NCI-H1694 treated with DMSO at 0.1 percent for 48 hours (cell line): ENCODE data around the gene KCNJ14.
A peak's percentile ranks its signal among the peaks of the same experiment; 100 is the strongest.

ENCODE experiments used
- DNase-seq: peaks from one replicate; lab custom pipeline; 2025; lab: John Stamatoyannopoulos, UW

Gene KCNJ14

DNA sequence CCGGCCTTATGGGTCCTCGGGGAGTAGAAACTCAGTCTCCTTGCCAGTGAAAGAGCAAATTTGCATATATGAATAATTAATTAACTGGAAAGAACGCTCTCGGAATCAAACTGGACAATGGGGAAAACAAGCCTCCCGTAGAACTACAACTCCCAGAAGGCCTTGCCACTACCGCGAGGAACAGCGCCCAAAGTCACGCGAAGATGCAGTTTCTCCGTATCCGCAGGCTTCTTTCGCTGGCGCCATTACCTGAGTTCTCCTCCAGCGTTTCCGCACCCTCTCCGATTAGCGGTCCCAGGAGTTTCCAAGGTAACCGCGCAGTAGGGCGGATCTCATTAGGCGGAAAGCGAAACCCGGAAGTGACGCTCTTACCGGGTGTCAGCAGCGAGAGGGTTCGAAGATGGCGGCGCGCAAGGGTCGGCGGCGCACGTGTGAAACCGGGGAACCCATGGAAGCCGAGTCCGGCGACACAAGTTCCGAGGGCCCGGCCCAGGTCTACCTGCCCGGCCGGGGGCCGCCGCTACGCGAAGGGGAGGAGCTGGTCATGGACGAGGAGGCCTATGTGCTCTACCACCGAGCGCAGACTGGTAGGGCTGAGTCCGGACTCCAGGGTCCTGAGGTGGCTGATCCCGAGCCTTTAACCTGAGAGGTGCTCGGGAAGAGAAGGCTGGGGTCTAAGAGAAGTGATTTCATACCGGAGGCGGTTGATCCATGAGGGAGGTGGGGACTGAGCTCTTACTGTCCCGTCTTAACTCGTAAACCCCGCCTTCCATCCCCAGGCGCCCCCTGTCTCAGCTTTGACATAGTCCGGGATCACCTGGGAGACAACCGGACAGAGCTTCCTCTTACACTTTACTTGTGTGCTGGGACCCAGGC, 9.5 kb upstream of the KCNJ14 start, which contains the start of gene GRWD1:
GRWD1 (plus strand) TSS at position 378 of the 876 bp plus-strand sequence; CDS start at position 401, 23 bp downstream.
- DNase-seq = peak; percentile 99

DNA sequence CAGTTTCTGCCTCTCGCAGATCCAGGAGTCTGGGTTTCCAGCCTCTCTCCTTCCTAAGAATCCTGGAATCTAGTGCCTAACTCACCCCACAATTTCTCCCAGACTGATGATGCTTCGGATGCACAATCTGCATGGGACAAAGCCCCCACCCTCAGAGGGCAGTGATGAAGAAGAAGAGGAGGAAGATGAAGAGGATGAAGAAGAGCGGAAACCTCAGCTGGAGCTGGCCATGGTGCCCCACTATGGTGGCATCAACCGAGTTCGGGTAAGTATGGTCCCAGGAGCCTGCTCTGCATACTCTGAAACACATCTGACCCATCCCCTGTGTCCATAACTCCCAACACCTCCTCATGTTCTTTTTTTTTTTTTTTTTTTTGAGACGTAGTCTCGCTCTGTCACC, 8.8 kb upstream of the KCNJ14 start:
- DNase-seq = no peak

DNA sequence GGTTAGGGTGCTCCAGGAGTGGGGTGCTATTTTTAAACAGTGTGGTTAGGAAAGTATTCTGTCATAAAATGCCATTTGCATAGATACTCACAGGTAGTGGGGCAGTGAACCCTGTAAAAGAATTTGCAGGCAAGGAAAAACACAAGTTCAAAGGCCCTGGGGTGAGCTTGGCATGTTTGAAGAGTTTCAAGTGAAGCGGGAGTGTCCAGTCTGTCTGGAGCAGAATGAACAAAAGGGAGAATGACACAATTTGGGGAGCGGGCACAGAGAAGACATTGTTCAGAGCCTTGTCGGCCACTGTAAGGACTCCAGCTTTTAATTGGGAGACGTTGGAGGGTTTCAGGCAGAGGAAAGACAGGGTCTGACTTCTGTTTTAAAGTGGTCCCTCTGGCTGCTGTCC, 6.8 kb upstream of the KCNJ14 start:
- DNase-seq = no peak

DNA sequence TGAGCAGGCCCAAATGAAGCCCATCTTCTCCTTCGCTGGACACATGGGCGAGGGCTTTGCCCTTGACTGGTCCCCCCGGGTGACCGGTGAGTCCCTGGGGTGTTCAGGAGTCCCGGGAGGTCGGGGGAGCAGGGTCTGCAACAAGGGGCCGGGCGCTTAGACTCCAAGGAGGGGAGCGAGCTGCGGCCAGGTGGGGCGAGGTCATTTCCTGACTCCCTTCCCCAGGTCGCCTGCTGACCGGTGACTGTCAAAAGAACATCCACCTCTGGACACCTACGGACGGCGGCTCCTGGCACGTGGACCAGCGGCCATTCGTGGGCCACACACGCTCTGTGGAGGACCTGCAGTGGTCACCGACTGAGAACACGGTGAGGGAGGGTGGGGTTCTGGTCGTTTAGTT, 4.9 kb upstream of the KCNJ14 start:
- no peak for DNase-seq

DNA sequence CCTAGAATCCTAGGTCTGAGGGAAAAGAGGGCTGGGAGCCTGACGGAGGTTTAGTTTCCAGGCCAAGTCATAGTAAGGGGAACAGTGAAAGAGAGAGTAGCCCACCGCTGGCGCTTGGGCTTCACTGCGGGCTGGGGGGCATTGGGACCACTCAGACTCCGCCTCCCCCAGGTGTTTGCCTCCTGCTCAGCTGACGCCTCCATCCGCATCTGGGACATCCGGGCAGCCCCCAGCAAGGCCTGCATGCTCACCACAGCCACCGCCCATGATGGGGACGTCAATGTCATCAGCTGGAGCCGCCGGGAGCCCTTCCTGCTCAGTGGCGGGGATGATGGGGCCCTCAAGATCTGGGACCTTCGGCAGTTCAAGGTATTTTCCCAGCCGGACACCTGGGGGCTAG, 4.5 kb upstream of the KCNJ14 start:
- no peak for DNase-seq

DNA sequence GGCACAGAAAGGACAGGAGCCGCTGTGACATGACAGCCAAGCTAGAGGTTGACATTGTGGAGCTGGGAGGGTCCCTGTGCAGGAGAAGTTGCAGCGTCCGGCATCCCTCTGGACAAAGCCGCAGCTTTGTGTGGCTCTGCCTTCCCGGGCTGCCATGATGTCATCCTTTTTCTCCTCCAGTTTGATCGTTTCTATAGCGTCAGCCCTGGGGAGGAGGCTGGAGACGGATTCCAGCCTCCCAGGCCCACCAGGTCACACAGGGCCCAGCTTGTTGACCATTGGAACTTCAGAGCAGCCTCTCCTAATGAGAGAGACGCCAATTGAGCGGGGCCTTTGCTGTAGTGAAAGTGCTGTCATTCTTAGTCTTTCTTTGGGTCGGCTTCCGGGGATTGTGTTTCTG, 3.8 kb upstream of the KCNJ14 start:
- DNase-seq = no peak

DNA sequence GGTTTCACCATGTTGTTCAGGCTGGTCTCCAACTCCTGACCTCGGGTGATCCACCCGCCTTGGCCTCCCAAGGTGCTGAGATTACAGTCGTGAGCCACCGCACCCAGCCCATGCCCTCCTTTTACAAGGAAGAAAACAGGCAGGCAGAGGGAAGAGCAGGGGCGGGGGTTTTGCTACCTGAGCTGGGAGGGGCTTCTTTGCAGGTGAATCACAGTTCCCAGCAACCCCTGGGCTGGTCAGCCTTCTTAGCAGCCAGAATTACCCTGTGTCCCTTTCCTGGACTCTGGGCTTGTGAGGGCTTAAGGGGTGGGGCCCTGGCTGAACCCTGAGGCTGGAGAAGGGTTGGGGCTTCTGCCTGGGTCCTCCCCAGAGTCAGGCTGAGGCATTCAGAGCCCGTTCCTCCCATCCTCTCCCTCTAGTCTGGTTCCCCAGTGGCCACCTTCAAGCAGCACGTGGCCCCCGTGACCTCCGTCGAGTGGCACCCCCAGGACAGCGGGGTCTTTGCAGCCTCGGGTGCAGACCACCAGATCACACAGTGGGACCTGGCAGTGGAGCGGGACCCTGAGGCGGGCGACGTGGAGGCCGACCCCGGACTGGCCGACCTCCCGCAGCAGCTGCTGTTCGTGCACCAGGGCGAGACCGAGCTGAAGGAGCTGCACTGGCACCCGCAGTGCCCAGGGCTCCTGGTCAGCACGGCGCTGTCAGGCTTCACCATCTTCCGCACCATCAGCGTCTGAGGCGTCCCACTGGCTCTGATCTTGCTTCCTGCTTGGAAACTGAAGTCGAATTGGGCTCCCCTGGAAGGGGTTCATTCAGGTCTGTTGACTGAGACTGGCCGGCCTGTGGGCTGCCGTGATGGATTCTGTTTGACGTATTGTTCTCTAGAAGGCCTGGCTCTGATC, 2.8 kb upstream of the KCNJ14 start:
- DNase-seq = no peak

DNA sequence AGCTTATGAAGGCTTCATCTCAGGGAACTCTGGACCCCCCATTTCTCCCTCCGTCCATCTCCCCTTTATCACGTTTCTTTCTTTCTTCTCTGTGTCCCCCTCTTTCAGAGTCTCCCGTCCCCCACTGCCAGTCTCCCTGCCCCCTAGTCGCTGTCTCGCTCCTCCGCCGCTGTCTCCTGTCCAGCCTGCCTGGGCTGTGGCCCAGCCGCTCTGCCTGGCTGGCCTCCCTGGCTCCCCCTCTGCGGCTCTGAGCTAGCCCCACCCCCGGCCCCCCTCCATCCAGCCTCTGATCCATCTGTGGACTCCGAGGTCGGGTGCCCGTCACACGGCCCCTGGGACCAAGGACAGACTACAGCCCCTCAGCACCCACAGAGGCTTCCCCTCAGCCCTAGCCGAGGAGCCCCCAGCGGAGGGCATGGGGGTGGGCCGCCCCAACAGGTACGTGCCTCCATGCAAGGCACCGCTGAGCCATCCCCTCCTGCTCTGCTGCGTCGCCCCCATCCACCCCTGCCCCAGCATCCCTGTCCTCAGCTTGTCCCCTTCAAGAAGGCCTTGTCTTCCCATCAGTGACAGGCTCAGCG, 1.1 kb upstream of the KCNJ14 start:
- DNase-seq = no peak

DNA sequence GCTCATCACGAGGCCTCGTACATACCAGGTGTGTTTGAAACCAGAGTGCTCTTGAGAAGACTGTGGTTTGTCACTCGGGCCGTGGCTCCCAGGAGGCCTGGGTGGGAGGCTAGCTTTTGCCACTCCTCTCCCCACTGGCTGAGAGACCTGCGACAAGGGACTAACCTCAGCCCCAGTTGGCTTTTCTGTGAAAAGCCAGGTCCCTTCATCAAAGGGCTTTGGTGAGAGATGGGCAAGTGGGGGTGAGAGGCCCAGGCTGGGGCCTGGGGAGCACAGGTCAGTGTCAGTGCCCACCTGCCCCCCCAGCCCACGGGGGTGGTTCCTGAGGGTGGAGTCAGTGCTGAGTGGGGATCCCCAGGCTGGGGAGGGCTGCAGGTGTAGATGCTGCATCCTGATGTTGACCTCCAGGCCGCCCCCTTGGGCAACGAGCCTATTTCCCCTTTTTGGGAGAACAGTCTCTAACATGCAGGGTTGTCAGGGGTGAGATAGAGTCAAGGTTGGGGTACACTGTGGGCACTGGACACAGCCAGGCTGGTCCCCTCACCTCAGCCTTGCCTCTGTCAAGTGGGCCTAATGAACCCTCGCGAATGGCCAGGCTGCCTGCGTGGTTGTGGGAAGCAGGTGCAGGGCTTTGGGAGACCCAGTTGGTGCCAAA, 661 bp downstream of the KCNJ14 start:
- DNase-seq = no peak

DNA sequence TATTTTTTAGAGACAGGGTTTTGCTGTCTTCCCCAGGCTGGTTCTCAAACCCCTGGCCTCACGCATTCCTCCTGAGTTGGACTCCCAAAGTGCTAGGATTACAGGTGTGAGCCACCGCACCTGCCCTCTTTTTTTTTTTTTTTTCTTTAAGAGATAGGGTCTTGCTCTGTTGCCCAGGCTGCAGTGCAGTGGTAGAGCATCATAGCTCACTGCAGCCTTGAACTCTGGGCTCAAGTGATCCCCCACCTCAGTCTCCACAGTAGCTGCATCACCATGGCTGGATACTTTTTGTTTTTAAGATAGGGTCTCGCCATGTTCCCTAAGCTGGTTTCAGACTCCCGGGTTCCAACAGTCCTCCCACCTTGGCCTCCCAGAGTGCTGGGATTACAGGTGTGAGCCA, 1.5 kb downstream of the KCNJ14 start:
- no peak for DNase-seq

DNA sequence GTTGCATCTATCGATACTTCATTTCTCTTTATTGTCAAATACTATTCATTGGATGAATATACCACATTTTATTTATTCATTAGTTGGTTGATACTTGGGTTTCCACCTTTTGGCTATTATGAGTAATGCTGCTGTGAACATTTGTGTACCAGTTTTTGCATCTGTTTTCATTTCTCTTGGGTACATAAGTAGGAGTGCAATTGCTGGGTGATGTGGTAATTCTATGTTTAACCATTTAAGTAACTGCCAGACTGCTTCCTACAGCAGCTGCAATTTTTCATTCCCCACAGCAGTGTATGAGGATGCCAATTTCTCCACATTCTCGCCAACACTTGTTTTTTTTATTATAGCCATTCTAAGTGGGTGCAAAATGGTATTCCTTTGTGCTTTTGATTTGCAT, 2.6 kb downstream of the KCNJ14 start:
- DNase-seq = no peak

DNA sequence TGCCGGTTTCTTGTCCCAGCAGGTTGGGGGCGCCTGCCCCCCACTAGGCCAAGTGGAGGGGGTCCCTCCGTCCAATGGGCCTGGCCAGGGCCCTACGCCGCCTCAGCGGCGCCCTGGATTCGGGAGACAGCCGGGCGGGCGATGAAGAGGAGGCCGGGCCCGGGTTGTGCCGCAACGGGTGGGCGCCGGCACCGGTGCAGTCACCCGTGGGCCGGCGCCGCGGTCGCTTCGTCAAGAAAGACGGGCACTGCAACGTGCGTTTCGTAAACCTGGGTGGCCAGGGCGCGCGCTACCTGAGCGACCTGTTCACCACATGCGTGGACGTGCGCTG, 6.2 kb downstream of the KCNJ14 start:
- no peak for DNase-seq

DNA sequence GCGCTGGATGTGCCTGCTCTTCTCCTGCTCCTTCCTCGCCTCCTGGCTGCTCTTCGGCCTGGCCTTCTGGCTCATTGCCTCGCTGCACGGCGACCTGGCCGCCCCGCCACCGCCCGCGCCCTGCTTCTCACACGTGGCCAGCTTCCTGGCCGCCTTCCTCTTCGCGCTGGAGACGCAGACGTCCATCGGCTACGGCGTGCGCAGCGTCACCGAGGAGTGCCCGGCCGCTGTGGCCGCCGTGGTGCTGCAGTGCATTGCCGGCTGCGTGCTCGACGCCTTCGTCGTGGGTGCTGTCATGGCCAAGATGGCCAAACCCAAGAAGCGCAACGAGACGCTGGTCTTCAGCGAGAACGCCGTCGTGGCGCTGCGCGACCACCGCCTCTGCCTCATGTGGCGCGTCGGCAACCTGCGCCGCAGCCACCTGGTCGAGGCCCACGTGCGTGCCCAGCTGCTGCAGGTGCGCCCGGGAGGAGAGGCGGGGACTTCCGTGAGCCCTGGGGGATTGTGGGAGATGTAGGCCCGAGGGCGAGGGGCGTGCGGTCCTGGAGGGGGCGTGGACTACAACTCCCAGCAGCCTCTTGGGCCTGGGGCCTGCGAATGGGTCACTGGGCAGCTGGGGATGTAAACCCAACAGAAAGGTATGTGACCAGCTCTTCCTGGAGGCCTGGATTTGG, 6.7 kb downstream of the KCNJ14 start:
- DNase-seq = no peak

DNA sequence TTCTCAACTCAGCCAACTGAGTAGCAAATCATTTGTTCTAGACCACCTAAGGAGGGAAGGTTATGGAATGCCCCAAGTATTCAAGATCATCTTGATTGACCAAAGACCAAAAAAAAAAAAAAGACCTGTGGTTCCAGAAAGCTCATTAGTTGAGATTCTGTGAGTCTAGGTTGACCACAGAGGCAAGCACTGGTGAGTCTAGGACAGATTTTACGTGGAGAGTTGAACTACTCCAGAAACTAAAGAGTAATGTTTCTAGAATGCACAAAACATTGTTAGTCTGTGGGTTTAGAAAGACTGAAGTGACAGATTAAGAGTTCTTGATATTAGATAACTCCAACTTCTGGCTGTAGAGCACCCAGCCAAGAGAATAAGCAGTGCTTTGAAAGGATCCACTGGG, 9.8 kb downstream of the KCNJ14 start:
- no peak for DNase-seq

DNA sequence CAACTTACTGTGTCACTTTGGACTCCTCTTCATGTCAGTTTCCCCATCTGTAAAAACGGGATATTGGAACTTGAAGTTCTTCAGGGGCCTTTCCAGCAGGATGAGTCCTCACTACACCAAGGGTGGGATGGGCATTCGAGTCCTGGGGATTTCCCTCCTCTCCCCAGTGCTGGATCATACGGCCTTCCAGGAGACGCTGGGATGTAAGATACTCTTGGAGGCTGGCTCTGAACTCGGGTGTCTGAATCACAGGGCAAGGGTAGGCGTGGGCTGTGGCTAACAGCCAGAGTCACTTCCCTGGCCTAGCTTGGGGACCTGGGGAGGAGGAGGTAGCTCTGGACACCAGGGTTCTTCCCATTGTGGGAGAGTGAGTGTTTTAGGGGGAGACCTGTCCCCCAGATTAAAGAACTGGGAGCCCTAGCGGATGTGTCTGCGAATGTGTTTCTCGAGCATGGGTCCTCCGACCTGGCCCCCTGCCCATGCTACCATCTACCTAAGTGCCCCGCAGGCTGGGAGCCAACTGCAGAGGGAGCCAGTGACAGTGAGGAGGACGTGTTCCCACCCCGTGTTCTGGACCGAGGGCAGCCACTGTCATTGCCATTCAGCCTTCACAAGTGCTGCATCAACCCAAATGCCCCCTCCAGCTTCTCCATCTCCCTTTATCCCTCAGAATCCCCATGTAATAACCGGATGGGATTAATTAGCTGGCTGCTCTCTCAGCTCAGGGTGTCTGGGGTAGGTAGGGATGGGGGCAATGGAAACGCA, 11.4 kb downstream of the KCNJ14 start:
- no peak for DNase-seq

DNA sequence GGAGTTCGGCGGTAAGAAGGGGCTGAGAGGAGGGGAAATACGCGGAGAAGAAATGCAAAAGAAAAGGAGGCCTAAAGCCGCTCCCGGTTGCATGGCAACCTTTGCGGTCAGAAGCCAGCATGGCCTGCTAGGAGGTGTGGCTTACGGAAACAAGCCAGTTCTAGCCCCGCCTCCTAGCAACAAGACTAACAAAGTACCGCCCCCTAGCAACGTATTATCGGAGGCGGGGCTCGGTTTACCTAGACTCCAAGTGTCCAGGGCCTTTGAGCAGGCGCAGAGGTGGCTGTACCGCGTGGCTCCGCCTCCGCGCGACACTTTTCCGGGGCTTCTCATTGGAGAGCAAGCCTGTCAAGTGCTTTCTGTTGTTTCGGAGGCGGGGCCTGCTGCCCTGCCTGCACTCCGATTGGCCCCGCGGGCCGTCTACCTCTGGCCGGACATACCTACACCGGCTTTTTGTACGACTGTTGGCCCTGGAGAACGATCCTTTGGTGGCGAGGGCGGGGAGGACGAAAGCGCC, 13.5 kb downstream of the KCNJ14 start:
- DNase-seq = peak; percentile 100

DNA sequence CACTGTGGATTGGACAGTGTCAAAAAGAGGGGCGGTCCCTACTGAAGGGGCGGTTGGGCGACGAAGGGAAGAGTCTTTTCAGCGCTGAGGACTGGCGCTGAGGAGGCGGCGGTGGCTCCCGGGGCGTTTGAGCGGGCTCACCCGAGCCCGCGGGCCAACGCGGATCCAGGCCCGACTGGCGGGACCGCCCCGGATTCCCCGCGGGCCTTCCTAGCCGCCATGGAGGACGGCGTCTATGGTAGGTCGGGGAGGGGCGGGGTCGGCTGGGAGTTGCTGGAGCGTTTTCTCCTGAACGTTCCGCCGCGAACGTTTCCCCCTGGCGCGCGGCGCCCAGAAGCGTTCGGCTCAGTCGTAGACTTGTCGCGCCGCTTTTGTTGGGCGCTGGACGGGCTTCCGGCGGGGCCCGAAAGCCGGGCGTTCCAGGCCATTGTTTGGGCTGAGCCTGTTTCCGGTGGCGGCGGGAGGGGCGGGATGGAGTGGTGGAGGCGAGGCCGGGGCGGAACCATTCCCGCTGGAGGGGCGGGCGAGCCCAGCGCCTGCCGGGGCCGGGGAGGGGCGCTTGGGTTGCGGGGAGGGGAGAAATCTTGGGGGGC, 14.0 kb downstream of the KCNJ14 start, which contains the start of gene CYTH2:
CYTH2 (plus strand) TSS at position 81 of the 593 bp plus-strand sequence; CDS start at position 220, 139 bp downstream.
- DNase-seq = peak; percentile 32

DNA sequence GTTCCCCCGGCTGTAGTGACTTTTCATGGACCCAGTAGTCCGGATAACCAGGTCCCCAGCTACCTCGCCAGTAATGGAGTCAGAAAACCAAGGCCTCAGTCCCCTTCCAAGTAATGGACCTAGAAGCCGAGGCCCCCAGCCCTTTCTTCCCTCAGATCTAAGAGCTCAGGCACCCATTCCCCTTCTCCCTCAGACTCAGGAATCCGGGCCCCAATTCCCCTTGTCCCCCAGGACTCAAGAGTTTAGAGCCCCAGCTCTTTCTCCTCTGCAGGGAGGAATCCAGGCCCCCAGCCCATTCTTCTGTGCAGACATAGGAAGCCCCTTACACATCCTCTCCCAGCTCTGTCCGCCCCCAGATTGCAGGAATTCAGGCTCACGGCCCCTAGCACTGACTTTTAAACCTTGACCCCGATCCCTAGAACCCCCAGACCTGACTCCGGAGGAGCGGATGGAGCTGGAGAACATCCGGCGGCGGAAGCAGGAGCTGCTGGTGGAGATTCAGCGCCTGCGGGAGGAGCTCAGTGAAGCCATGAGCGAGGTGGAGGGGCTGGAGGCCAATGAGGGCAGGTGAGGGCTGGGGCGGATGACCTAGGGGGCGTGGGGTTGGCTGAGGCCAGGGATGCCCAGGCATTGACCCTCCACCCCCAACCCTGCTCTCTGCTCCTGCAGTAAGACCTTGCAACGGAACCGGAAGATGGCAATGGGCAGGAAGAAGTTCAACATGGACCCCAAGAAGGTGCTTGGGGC, 14.7 kb downstream of the KCNJ14 start:
- DNase-seq = no peak

DNA sequence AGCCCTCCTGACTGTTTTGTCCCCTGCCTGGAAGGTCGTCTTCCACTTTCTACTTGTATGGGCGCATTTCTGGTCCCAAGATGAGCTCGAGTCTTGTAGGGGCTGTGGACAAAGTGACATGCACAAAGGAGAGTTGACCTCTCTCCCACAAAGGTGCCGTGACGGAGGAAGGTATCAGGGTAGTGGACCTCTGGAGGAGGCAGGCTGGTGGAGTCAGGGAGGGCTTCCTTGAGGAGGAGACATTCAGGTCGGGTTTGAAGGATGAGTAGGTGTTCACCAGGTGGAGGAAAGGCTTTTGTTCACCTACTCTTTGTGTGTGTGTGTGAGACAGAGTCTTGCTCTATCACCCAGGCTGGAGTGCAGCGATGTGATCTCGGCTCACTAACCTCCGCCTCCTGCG, 15.5 kb downstream of the KCNJ14 start:
- DNase-seq = no peak
